ENCODE results near the gene RGS7.
"Not testable (repeated sequence)": the region's sequence is repeated elsewhere in the genome, so short reads cannot be mapped to it uniquely, and the experiment has no call there.

RGS7 gene

DNA sequence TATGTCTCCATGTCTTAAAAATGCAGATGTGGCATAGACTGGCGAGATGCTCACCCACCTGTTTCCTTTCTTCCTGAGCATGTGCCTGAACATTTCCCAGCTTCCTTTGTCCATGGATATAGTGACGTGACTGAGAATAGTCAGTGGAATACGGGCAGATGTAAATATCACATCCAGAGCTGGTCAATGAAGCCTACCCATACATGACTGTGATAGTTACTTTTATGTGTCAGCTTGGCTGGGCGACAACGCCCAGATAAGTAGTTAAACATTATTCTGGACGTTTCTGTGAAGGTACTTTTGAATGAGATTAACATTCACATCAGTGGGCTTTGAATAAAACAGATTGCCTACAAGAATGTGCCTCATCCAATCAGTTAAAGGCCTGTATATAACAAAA, 135.7 kb downstream of the RGS7 start:
- Histone ChIP-seq H3K4me1 (ENCODE audit: insufficient read depth, low read length, poor library complexity, severe bottlenecking) (no peaks in the 10 kb centered on the region), H3K79me2 (ENCODE audit: insufficient read depth, low read length) (no peaks in the 10 kb centered on the region), H3F3A (ENCODE audit: low read depth) (no peaks in the 10 kb centered on the region), H2AFZ (ENCODE audit: low read length) (no peak overlapping the region), H3K36me3 (ENCODE audit: insufficient read depth, low read length) (no peaks in the 10 kb centered on the region), H3K9ac (ENCODE audit: low read depth, low read length, poor library complexity, severe bottlenecking) (no peak overlapping the region), H3K9me2 (replicated peaks; ENCODE audit: low read depth, low read length) (no peaks in the 10 kb centered on the region), H4K20me1 (ENCODE audit: insufficient read depth, low read length, poor library complexity, severe bottlenecking) (no peaks in the 10 kb centered on the region), H3K9me3 (ENCODE audit: insufficient read depth, low read depth, low read length) (0 out of 2 replicates have a peak, but pooled peaks cover 3% of the 10 kb centered on the region), H3K27me3 (ENCODE audit: insufficient read depth, low read length, poor library complexity, severe bottlenecking) (no peaks in the 10 kb centered on the region), H3K4me2 (ENCODE audit: low read depth, low read length, poor library complexity, severe bottlenecking) (no peak overlapping the region), H3K4me3 (ENCODE audit: low read length, poor library complexity, severe bottlenecking) (no peak overlapping the region)
- TF ChIP-seq, protein P1, sequence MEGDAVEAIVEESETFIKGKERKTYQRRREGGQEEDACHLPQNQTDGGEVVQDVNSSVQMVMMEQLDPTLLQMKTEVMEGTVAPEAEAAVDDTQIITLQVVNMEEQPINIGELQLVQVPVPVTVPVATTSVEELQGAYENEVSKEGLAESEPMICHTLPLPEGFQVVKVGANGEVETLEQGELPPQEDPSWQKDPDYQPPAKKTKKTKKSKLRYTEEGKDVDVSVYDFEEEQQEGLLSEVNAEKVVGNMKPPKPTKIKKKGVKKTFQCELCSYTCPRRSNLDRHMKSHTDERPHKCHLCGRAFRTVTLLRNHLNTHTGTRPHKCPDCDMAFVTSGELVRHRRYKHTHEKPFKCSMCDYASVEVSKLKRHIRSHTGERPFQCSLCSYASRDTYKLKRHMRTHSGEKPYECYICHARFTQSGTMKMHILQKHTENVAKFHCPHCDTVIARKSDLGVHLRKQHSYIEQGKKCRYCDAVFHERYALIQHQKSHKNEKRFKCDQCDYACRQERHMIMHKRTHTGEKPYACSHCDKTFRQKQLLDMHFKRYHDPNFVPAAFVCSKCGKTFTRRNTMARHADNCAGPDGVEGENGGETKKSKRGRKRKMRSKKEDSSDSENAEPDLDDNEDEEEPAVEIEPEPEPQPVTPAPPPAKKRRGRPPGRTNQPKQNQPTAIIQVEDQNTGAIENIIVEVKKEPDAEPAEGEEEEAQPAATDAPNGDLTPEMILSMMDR (conservative IDR thresholded peaks at IDR 0.05; ENCODE audit: low read length): no peak
- TF ChIP-seq EZH2phosphoT487 (IDR thresholded peaks at IDR 0.05; ENCODE audit: borderline replicate concordance): no peak

DNA sequence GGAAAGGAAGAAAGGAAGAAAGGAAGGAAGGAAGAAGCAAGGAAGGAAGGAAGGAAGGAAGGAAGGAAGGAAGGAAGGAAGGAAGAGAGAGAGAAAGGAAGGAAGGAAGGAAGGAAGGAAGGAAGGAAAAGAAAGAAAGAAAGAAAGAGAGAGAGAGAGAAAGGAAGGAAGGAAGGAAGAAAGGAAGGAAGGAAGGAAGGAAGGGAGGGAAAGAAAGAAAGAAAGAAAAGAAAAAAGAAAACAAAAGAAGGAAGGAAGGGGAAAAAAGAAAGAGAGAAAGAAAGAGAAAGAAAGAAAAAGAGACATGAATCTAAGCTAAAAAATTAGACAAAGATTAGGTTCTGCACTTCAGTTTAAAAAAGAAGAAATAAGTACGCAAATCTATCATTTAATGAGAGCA, 136.1 kb downstream of the RGS7 start:
- H3K9ac ChIP-seq (ENCODE audit: low read depth, low read length, poor library complexity, severe bottlenecking); H3K4me1 ChIP-seq (ENCODE audit: insufficient read depth, low read length, poor library complexity, severe bottlenecking); H3K9me3 ChIP-seq (ENCODE audit: insufficient read depth, low read depth, low read length); H3K4me2 ChIP-seq (ENCODE audit: low read depth, low read length, poor library complexity, severe bottlenecking); H3K27me3 ChIP-seq (ENCODE audit: insufficient read depth, low read length, poor library complexity, severe bottlenecking); H3K36me3 ChIP-seq (ENCODE audit: insufficient read depth, low read length); H3K79me2 ChIP-seq (ENCODE audit: insufficient read depth, low read length); H3K9me2 ChIP-seq (replicated peaks; ENCODE audit: low read depth, low read length); H3K4me3 ChIP-seq (ENCODE audit: low read length, poor library complexity, severe bottlenecking); H3F3A ChIP-seq (ENCODE audit: low read depth); H4K20me1 ChIP-seq (ENCODE audit: insufficient read depth, low read length, poor library complexity, severe bottlenecking); H2AFZ ChIP-seq (ENCODE audit: low read length): not testable (repeated sequence)

DNA sequence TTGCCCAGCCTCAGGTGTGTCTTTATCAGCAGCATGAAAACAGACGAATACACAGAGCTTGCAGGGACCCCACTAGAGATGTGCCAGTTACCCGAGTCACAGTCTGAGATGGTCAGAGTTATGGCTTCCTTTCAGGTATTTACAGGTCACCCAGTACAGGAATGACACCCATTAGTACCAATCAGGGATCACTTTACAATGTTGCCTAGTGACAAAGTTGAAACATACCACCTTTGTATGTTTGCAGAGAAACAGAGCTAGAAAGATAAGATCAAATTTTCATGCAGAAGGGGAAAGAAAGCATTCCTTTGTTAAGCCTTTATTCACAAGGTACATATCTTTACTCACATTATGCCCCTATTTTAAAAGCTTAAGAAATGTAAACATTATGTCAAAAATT, 137.6 kb downstream of the RGS7 start:
- Histone ChIP-seq H3K9me3 (ENCODE audit: insufficient read depth, low read depth, low read length) (0 out of 2 replicates have a peak, but pooled peaks cover 3% of the 10 kb centered on the region), H2AFZ (ENCODE audit: low read length) (no peak overlapping the region)

DNA sequence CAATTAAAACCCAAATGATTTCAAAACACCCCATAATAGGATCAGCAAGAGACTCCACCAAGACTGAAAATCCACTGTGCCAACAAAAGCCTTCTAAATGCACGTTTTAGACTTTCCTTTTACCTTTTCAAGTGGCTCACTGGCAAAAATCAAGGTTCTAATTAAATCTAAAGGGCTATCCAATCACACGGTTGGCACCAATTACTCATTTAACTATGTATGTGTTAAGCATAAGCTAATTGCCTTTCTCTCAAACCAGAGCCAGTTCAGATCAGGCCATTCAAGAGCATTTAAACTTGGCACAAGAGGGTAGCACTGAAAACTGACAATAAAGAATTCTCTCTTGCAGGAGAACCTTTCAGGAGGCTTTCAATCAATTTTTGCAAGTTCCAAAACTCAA, 139.5 kb downstream of the RGS7 start:
- Histone ChIP-seq H3K9me2 (replicated peaks; ENCODE audit: low read depth, low read length) (no peaks in the 10 kb centered on the region), H3K9ac (ENCODE audit: low read depth, low read length, poor library complexity, severe bottlenecking) (no peak overlapping the region), H4K20me1 (ENCODE audit: insufficient read depth, low read length, poor library complexity, severe bottlenecking) (no peaks in the 10 kb centered on the region), H3K36me3 (ENCODE audit: insufficient read depth, low read length) (no peaks in the 10 kb centered on the region), H3K79me2 (ENCODE audit: insufficient read depth, low read length) (no peaks in the 10 kb centered on the region), H3K4me3 (ENCODE audit: low read length, poor library complexity, severe bottlenecking) (no peak overlapping the region), H3F3A (ENCODE audit: low read depth) (no peaks in the 10 kb centered on the region), H3K9me3 (ENCODE audit: insufficient read depth, low read depth, low read length) (0 out of 2 replicates have a peak, but pooled peaks cover 3% of the 10 kb centered on the region), H3K4me2 (ENCODE audit: low read depth, low read length, poor library complexity, severe bottlenecking) (no peak overlapping the region), H3K27me3 (ENCODE audit: insufficient read depth, low read length, poor library complexity, severe bottlenecking) (no peaks in the 10 kb centered on the region), H3K4me1 (ENCODE audit: insufficient read depth, low read length, poor library complexity, severe bottlenecking) (no peaks in the 10 kb centered on the region), H2AFZ (ENCODE audit: low read length) (no peak overlapping the region)
- no peak for TF ChIP-seq EZH2phosphoT487 (IDR thresholded peaks at IDR 0.05; ENCODE audit: borderline replicate concordance)
- TF ChIP-seq, protein P1 (conservative IDR thresholded peaks at IDR 0.05; ENCODE audit: low read length): no peak

More for the DNA sequence above, 137.6 kb downstream of the RGS7 start:
- Histone ChIP-seq H3K79me2 (ENCODE audit: insufficient read depth, low read length) (no peaks in the 10 kb centered on the region), H3K9ac (ENCODE audit: low read depth, low read length, poor library complexity, severe bottlenecking) (no peak overlapping the region), H3K4me2 (ENCODE audit: low read depth, low read length, poor library complexity, severe bottlenecking) (no peak overlapping the region), H3K36me3 (ENCODE audit: insufficient read depth, low read length) (no peaks in the 10 kb centered on the region), H3K4me1 (ENCODE audit: insufficient read depth, low read length, poor library complexity, severe bottlenecking) (no peaks in the 10 kb centered on the region), H4K20me1 (ENCODE audit: insufficient read depth, low read length, poor library complexity, severe bottlenecking) (no peaks in the 10 kb centered on the region), H3F3A (ENCODE audit: low read depth) (no peaks in the 10 kb centered on the region), H3K4me3 (ENCODE audit: low read length, poor library complexity, severe bottlenecking) (no peak overlapping the region), H3K27me3 (ENCODE audit: insufficient read depth, low read length, poor library complexity, severe bottlenecking) (no peaks in the 10 kb centered on the region), H3K9me2 (replicated peaks; ENCODE audit: low read depth, low read length) (no peaks in the 10 kb centered on the region)
- no peak for TF ChIP-seq EZH2phosphoT487 (IDR thresholded peaks at IDR 0.05; ENCODE audit: borderline replicate concordance)
- TF ChIP-seq, protein P1 (conservative IDR thresholded peaks at IDR 0.05; ENCODE audit: low read length): no peak
